H54 (cell line): Measurements from ENCODE around the gene TMEM229A.
"Not testable (repeated sequence)": the region's sequence is repeated elsewhere in the genome, so short reads cannot be mapped to it uniquely, and the experiment has no call there.

Source experiments
- DNase-seq: peaks from one replicate; pipeline ENCODE4 v3.0.0; 2011; ENCODE audit warnings: low spot score, mixed read lengths; ENCODE audit not compliant: insufficient read length
- FAIRE-seq: peaks from 3 replicates; lab custom pipeline; 2011; peaks lifted over from hg19 to GRCh38; lab: Jason Lieb, UNC
- POLR2A ChIP-seq: IDR thresholded peaks from 2 replicates; pipeline ENCODE4 v1.6.1; 2011; ENCODE audit warnings: low read depth, mild to moderate bottlenecking, low read length

Gene TMEM229A

DNA sequence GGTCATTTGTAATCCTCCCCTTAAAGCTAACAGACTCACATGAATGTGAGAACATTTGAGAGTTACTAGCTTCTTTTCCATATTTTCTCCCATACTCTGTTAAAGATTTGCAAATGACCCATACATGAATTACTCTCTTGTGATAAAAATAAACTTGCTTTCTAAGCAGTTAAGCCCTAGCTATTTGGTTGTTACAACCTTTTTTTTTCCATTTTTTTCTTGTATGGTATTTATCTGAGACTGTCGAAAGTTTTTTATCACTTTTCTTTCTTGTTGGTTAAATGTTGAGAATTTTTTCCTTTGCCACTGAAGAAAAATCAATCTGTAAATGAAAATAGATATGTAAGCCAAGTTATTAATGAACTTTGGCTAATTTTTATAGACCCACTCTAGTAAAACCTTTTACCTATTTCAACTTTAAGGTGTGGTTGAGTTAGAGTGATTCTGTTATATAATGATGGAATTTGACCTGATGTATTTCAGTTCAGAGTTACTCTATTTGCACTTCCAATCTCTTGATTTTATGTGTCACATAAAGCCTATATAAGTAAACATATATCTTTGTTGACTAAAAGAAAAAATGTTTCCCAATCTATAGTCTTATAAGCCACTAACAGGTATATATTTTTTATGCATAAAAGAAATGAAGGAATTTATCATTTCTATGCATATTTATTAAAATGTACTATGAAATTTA is 19.0 kb upstream of the TMEM229A start:
- FAIRE-seq (no peak), DNase-seq (no peak)
- no peak for TF ChIP-seq POLR2A

DNA sequence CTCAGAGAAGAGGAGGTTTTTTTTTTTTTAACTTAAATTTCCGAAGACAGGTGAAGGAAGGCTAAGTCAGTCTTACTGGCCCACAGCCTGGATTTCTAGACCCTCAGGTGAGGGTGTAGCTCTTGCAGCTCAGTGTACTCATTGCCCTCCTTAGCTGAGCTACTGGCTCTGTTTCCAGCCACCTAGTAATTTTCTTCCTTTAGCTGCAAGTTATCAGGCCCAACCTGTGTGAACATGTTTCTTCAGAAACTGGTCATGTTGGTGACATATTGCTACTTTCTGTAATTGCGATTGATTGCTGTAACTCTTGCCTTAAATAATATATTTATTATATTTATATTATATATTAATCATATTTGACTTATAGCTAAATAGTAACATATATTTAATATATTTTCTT is 10.0 kb upstream of the TMEM229A start:
- TF ChIP-seq POLR2A = no peak
- no peak for DNase-seq
- FAIRE-seq = no peak

DNA sequence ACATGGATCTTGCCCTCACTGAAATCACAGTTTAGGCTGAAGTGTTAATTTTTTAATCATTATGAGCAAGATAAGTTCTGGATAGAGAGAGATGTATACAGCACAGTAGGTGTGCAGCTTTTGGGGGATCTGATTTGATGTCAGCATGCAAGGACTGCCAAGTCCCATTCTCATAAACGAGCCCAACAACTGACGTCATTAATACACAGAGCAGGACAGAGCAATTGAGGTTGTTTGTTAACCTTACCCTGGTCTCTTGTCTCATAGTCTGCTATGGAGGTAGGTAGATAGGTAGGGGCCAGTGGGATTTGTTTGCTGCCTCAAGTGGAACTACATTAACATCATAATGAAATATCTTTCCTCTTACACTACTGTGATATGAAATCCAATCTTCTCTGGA is 8.6 kb upstream of the TMEM229A start:
- FAIRE-seq = no peak
- no peak for TF ChIP-seq POLR2A

DNA sequence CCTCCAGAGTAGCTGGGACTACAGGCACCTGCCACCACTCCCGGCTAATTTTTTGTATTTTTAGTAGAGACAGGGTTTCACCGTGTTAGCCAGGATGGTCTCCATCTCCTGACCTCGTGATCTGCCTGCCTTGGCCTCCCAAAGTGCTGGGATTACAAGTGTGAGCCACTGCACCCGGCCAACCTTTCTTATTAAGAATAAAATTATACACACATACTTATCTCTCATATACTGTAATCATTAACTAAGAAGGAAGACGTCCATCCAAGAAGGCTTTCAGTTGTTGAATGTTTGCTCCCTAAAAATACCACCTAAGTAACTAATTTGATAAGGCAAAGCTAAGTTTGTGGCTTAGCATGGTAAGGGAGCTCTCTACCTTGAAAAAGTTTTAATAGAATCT is 5.0 kb upstream of the TMEM229A start:
- FAIRE-seq, DNase-seq: not testable (repeated sequence)

More for the DNA sequence above, 8.6 kb upstream of the TMEM229A start:
- no peak for DNase-seq

DNA sequence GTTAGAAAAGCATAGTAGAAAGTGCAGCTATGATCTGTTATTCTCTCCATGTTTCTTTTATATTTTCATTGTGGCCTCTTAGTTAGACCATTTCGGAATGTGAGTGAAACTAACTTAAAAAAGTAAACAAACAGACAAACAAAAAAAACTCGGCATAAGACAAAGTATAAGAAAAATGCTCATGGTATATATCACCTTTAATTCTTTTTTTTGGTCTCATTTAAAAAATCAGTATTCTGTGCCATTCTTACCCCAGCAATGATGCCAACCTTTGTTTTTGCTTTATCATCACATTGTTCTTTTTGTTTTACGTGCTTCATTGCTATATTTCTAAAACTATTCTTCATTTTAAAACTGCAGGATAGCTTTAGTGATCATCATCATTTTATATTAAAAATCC is 2.8 kb upstream of the TMEM229A start:
- no peak for TF ChIP-seq POLR2A
- DNase-seq = no peak
- no peak for FAIRE-seq

DNA sequence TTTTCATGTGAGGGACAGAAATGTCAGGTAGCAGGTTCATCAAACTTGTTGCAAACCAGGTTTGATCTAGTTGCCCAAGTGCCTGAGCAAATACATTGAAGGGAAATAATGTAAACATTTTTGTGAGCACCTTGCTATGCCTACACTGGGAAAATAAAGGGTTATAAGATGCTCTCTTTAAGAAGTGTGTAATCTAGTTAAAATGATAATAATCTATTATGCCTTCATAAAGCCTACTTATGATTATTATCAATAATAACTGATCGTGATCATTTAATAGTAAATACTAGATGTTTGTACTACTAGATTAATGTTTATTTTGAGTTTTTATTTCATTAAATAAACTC is 1.9 kb upstream of the TMEM229A start:
- DNase-seq = no peak
- FAIRE-seq = no peak
- TF ChIP-seq POLR2A = no peak

DNA sequence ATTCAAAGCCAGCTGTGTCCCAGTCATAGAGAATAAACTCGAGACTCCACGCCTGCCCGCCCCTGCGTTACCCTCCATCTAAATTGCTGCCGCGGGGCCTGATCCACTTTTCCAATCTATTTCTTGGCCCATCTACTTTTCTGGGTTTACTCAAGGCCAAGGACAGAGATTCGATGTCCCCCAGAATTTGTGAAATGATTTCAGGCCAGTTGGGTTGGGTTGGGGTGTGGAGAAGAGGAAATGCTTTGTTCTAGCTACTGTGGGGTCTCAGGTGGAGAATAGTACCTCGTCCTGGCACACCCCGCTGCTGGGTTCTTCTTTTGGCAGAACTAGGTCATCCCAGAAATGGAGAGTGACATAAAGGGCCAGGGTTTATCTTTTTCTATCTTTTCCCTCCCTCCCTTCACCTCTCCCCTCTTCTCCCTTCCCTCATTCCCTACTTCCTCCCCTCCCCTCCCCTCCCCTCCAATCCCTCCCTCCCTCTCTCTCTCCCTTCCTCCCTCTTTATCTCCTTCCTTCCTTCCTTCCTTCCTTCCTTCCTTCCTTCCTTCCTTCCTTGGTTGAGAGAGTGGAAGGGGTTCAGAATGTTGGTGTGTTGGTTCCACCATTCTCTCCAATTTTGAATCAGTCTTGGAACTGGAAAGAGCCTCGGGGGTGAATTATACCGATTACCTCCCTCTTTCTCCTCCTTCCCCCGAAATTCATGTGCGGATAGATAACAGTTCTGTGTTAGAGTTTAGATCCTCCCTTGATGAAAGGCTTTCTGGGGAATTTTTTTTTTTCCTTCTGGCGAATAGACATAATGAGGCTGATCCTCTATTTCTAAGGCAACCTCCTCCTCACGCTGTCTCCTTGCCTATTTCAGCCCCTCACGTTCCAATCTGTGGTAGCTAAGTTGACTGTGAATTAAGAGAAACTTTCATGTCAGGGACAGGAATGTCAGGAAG is 1.2 kb upstream of the TMEM229A start:
- no peak for FAIRE-seq
- no peak for TF ChIP-seq POLR2A
- no peak for DNase-seq

DNA sequence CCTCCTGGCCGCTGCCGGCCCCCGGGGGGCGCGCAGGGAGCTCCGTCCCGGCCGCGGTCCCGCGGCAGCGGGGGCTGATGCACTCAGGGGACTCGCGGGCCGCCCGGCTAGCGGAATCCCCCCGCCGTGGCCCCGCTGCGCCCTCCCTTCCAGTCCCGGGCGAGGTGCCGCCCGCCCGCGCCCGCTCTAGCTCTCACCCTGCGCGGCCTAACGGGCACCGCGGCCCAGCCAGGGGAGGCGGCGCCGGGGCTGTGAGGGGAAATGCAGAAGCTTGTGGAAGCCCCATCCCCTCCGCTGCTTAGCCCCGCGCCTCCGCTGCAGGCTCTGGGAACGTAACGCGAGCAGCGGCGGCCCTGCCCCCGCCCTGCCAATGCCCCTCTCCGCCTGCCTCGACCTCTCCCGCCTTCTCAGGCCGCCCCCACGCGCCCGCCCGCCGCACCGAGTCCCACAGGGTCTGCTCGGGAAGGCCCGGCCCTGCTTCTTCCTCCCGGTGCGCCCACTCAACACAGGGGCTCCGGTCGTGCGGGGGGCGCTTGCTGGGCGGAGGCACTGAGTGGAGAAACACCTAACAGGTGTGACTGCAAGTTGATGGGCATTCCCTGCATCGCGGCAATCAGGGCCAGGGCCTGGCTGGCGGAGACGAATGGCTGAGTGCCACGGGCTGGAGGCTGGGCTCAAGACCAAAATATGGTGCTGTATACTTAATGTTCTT is 384 bp upstream of the TMEM229A start:
- no peak for TF ChIP-seq POLR2A
- no peak for FAIRE-seq
- DNase-seq = no peak

DNA sequence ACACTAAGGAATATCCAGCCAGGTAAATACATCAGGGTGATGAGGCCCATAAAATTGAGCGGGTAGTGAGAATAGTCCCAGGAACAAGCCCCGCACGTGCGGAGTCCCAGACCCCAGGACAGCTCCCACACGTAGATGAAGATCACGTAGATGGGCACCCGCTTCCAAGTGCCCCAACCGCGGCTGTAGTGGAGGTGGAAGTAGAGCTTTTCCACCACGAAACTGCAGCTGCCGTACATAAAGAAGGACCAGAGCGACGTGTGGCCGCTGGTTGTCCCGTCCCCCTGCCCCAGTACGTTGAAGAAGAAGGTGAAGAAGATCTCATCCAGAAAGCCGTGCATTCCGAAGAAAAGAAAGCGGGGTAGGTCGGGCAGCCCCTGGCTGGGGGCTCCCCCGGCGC is 948 bp downstream of the TMEM229A start:
- TF ChIP-seq POLR2A = no peak
- DNase-seq (no peak), FAIRE-seq (no peak)

DNA sequence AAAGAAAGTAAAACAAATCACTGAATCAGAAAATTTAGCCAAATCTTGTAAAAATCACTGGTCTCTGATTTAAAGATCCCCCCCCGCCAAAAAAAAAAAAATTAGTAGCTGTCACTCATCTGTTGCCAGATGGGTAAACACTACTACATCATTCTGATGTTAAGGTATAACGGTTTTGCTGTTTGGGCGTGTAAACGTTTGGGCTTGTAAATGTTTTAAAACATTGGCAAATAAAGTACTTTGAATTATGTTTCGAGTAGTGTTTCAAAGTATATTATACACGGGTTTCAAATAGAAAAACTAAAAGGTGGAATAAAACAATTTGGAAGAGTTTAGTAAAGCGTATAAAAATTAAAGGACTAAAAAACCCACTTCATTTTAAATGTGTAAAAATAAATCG is 1.5 kb downstream of the TMEM229A start:
- FAIRE-seq = no peak
- TF ChIP-seq POLR2A = no peak
- DNase-seq = no peak

DNA sequence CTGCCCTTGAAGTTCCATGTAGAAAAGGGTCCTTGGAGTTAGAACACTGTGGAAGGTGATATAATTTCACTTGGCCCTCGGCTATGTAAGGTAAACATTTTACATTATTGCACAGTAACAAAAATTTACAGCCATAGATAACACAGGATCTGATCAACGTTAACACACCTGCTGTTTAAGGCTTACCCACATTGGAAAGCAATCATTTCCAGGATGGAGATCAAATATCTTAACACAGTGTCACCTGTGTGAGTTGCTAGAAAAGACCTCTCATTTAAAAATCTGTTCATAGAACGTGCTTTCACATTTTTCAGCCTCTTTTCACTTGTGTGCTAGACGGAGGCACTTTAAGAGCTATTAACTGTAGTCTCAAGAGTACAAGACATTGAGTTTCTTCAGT is 1.9 kb downstream of the TMEM229A start:
- DNase-seq (no peak), FAIRE-seq (no peak)
- no peak for TF ChIP-seq POLR2A

DNA sequence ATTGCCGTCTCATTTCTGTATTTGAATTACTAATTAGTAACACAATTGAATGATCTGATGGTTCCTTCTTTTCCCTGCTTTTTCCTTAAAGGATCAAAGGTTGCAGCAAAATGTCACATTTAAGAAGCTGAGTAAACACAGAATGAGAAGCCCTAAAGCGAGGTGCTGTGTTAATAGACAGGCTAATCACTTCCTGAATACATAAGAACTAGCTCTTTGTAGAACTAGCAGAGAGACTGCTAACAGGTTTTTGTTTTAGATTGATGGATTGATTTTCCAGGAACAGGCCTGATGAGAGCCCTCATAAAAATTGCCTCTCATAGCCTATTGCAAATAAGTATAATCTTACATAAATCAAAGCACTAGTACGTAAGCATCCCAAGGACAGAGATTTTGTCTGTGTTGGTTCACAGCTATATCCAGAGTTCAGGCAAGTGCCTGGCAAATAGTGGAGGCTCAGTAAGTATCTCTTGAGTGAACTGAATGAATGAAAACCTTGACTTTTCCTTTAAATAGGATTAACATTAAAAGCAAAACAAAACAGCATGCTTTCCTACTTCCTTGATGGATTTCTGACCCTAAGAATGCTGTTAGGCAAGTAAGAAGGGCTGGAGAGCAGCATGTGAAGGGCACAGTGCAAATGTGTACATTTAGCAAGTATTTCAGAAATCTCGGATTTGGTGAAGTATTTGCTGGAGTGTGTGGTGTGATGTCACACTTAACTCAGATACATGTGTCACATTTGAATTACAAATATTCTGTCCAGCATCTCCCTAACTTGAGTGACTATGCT is 3.3 kb downstream of the TMEM229A start:
- DNase-seq (no peak), FAIRE-seq (no peak)
- no peak for TF ChIP-seq POLR2A

DNA sequence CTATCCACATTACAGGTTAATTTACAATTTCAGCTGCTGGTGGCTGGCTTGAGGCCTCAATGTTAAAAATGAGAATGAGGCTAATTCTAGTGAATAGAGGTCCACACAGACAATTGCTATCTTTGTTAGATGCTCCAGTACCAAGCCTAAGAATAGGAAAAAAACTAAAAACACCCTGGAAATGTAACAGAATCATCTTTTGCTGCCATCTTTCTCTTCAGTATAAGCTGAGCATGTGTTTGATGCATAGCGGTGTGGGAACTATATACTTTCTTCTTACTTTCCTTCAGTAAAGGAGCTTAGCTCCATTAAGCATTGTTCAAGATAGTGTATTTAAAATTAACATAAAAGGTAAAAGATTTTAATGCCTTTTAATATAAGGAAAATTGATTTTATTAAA is 5.6 kb downstream of the TMEM229A start:
- no peak for TF ChIP-seq POLR2A

DNA sequence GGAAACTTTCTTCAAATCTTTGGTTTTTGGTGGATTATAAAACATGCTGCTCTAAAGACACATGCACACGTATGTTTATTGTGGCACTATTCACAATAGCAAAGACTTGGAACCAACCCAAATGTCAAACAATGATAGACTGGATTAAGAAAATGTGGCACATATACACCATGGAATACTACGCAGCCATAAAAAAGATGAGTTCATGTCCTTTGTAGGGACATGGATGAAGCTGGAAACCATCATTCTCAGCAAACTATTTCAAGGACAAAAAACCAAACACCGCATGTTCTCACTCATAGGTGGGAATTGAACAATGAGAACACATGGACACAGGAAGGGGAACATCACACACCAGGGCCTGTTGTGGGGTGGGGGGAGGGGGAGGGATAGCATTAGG is 8.5 kb downstream of the TMEM229A start:
- DNase-seq, FAIRE-seq: not testable (repeated sequence)

More for the DNA sequence above, 5.6 kb downstream of the TMEM229A start:
- DNase-seq (no peak), FAIRE-seq (no peak)
